Spleen (tissue), 11 donors: ENCODE data around the gene DNAH11. TPM values are rescaled to one million over a fixed set of nuclear protein-coding genes. Genes with fewer than 3 reads are reported as not detected.

Experiments
- DNase-seq: peaks from one replicate; pipeline ENCODE4 v3.0.0-alpha.2; 2020
- H3K27ac ChIP-seq, 8 donors: fragments of 200-600 bp; sonication (generic) in 7 of 8; 1 replicate in 4 of 8; 2 replicates in 4 of 8; pipeline versions ENCODE4 v1.5.0 to v1.8.0; 2016 to 2021; ENCODE audit warnings: inconsistent platforms in 4 of 8, mild to moderate bottlenecking in 4 of 8, moderate library complexity in 1 of 8
- H3K27me3 ChIP-seq, 7 donors: fragments of 200-600 bp; sonication (generic) in 6 of 7; replicated peaks in 1 of 7; 1 replicate in 4 of 7; 2 replicates in 3 of 7; pipeline versions ENCODE4 v1.5.0 to v1.8.0; 2016 to 2021; ENCODE audit warnings: inconsistent platforms in 3 of 7, mild to moderate bottlenecking in 1 of 7
- H3K36me3 ChIP-seq, 6 donors: fragments of 200-600 bp; sonication (generic) in 5 of 6; 1 replicate in 4 of 6; 2 replicates in 2 of 6; pipeline versions ENCODE4 v1.5.0 to v1.8.0; 2016 to 2021; ENCODE audit warnings: inconsistent platforms in 2 of 6
- H3K4me1 ChIP-seq, 6 donors: fragments of 200-600 bp; sonication (generic) in 5 of 6; 1 replicate in 3 of 6; 2 replicates in 3 of 6; pipeline versions ENCODE4 v1.5.0 to v1.8.0; 2016 to 2021; ENCODE audit warnings: inconsistent platforms in 3 of 6
- H3K4me3 ChIP-seq, 8 donors: fragments of 200-600 bp; sonication (generic) in 7 of 8; 1 replicate in 4 of 8; 2 replicates in 4 of 8; pipeline versions ENCODE4 v1.5.0 to v1.8.0; 2016 to 2021; ENCODE audit warnings: inconsistent platforms in 4 of 8, mild to moderate bottlenecking in 4 of 8, moderate library complexity in 2 of 8
- H3K9me3 ChIP-seq, 8 donors: fragments of 200-600 bp; sonication (generic) in 7 of 8; 1 replicate in 4 of 8; 2 replicates in 4 of 8; pipeline versions ENCODE4 v1.5.0 to v1.8.0; 2016 to 2021; ENCODE audit warnings: inconsistent platforms in 4 of 8
- CTCF ChIP-seq, 11 experiments: fragments of 200-600 bp in 7 of 11; fragments of 450-650 bp in 4 of 11; sonication (generic) in 4 of 11; IDR thresholded peaks in 8 of 11; conservative IDR thresholded peaks in 3 of 11; 1 replicate in 7 of 11; 2 replicates in 4 of 11; pipeline versions ENCODE4 v1.4.0 to v1.8.0; 2016 to 2021; ENCODE audit warnings: antibody characterized with exemption in 11 of 11, inconsistent platforms in 4 of 11, mild to moderate bottlenecking in 1 of 11
- POLR2A ChIP-seq, 3 donors: fragments of 450-650 bp; IDR thresholded peaks; one replicate each; pipeline ENCODE4 v1.5.1; 2017; ENCODE audit warnings: antibody characterized with exemption in 3 of 3, mild to moderate bottlenecking in 1 of 3
- POLR2AphosphoS5 ChIP-seq, 3 donors: sonication (generic); formaldehyde crosslinking; IDR thresholded peaks; one replicate each; pipeline ENCODE4 v1.5.1; 2017; ENCODE audit warnings: antibody characterized with exemption in 3 of 3
- WGBS, 5 donors: extraction: QIAGEN DNeasy Blood & Tissue Kit in 3 of 5; methylation state at CpG; one replicate each; pipeline versions ENCODE4 v1.1.5 to v1.1.7; 2013 to 2018; 5-methylcytosine and 5-hydroxymethylcytosine counted together
- intact Hi-C: fragments of 100-400 bp; cut with DNase I; formaldehyde crosslinking; loops from one replicate; pipeline ENCODE4 v1.15.0; 2023; ENCODE audit warnings: low total_unique reads
- polyA plus RNA-seq, 3 donors: library from polyadenylated mRNA; stranded (reverse); fragments of 200-250 nt; gene quantifications; one replicate each; pipeline ENCODE4 v1.2.1, GENCODE V29; 2013
- total RNA-seq, 7 donors: library from RNA; depleted of rRNA in 3 of 7; stranded (reverse); fragments of >200 nt in 3 of 7; fragmentation: NEBNext Ultra II Directional in 4 of 7; extraction: Animal tissue kit (Norgen Biotek cat#: 25700) in 4 of 7; gene quantifications; one replicate each; pipeline versions ENCODE4 v1.1.0 to v1.2.1, GENCODE V29; 2016 to 2021
- donor health status: healthy with polysubstance abuse.
- donor health status: DM: no; HTN: no; CAD: no; lungs with moderate emphysema.
- donor health status: DM: no; HTN: no; CAD: no.
- donor health status: Bipolar disorder and iron deficiency.
- donor health status: healthy.
- donor health status: DM: no; HTN: no; CAD: no.
- donor health status: DM: yes; HTN: yes; CAD: no.

DNAH11 gene
- total and polyA plus RNA-seq, 10 donors = 0.28 to 2.1 (median 0.88) TPM

DNA sequence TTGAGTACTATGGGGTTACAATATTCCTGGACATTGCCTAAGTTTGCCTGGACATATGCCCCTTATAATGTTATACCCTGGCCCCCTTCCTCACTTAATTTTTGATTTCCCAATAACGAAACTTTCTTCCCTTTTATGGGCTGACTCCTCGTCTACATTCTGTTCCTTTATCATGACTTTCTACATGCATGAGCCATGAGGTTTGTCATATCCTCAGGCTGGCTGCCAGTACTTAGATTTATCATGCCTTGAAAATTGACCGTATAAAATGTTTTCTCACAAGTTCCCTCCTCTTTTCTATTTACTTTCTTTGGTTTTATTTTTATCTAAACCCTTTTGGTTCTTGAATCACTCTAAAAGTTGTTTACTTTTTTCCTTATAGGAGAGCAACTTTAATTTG, 4.7 kb downstream of the DNAH11 start:
- Histone ChIP-seq H3K27me3 (peaks cover 0 to 39% (median 30%) of the 10 kb centered on the region in 7 donors), H3K4me1 (peaks cover 12 to 16% (median 15%) of the 10 kb centered on the region in 6 donors), H3K36me3 (no peaks in the 10 kb centered on the region), H3K9me3 (no peaks in the 10 kb centered on the region), H3K27ac (no peak overlapping the region), H3K4me3 (no peak overlapping the region)
- TF ChIP-seq CTCF (IDR thresholded peaks at IDR 0.05 in 8 of 11, conservative IDR thresholded peaks at IDR 0.05 in 3 of 11) = no peak
- no peak for TF ChIP-seq POLR2A (IDR thresholded peaks at IDR 0.05)
- TF ChIP-seq POLR2AphosphoS5 (IDR thresholded peaks at IDR 0.05) = no peak
- intact Hi-C loops = no loop called here
- 46 to 73% (median 59%) methylated on average over 3 of the region's 3 CpGs for WGBS, 5 donors
- no peak for DNase-seq

DNA sequence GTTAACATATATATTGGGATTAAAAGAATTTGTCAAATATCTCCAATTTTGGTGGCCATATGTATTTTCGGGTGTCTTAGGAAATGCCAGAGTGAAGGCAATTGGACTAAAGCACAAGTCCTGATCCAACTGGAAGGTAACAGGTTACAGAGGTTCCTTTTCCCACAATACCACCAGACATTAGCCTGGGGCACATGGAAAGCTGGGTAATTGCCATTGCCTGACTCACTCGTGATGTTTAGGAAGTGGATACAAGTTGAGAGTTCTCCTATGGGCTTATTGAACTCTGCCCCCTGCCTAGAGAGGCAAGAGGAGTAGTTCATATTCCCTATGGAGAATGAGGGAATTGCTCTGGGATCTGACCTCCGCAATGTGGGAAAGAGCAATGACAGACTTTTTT, 5.7 kb downstream of the DNAH11 start:
- H3K4me1 ChIP-seq = peaks cover 3 to 6% (median 5%) of the 10 kb centered on the region in 6 donors
- no peak overlapping the region for H3K27ac ChIP-seq
- H3K9me3 ChIP-seq = no peaks in the 10 kb centered on the region
- intact Hi-C loops = no loop called here
- no peak for DNase-seq
- 74 to 94% (median 77%) methylated on average over 3 of the region's 3 CpGs for WGBS, 5 donors
- H3K4me3 ChIP-seq = no peak overlapping the region
- peaks cover 0 to 29% (median 20%) of the 10 kb centered on the region in 7 donors for H3K27me3 ChIP-seq
- no peak for TF ChIP-seq CTCF (IDR thresholded peaks at IDR 0.05 in 8 of 11, conservative IDR thresholded peaks at IDR 0.05 in 3 of 11)
- no peaks in the 10 kb centered on the region for H3K36me3 ChIP-seq

DNA sequence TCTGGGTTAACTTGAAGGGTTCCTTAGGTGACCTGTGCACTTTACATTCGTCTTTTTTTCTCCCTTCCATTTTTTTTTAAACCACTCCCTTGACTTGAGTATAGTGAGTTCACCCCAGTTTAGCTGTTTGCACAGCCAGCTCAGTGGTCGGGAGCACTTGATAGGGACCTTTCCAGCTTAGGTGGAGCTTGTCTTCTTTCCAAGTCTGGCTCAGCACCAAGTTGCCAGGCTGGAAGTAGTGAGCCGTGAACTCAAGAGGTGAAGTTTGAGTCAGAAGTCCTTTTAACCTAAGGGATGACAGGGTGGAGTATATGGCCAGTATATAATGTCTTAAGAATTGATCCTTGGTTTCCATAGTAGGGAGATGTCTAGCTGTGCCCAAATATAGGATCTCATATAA, 7.2 kb downstream of the DNAH11 start:
- DNase-seq = no peak
- 76 to 90% (median 84%) methylated on average over 3 of the region's 3 CpGs for WGBS, 5 donors
- H3K9me3 ChIP-seq = no peaks in the 10 kb centered on the region

More for the DNA sequence above, 7.2 kb downstream of the DNAH11 start:
- no peak overlapping the region for H3K4me3 ChIP-seq
- intact Hi-C loops = no loop called here
- no peak for TF ChIP-seq POLR2AphosphoS5 (IDR thresholded peaks at IDR 0.05)
- TF ChIP-seq POLR2A (IDR thresholded peaks at IDR 0.05) = no peak
- no peak for TF ChIP-seq CTCF (IDR thresholded peaks at IDR 0.05 in 8 of 11, conservative IDR thresholded peaks at IDR 0.05 in 3 of 11)
- H3K36me3 ChIP-seq = no peaks in the 10 kb centered on the region
- H3K27ac ChIP-seq = no peak overlapping the region
- peaks cover 0 to 13% (median 5%) of the 10 kb centered on the region in 7 donors for H3K27me3 ChIP-seq
- H3K4me1 ChIP-seq = no peaks in the 10 kb centered on the region
